Panc1 (cell line): ENCODE measurements around the gene SLC7A9.

ENCODE experiments used
- CTCF ChIP-seq: fragments of 450-650 bp; IDR thresholded peaks from 2 replicates; pipeline ENCODE4 v1.5.1; 2017; ENCODE audit warnings: mild to moderate bottlenecking
- POLR2AphosphoS5 ChIP-seq: IDR thresholded peaks from 2 replicates; pipeline ENCODE4 v1.6.1; 2012; ENCODE audit warnings: mild to moderate bottlenecking, low read depth, low read length, moderate library complexity
- REST ChIP-seq, 2 experiments: IDR thresholded peaks; 2 replicates each; pipeline ENCODE4 v1.6.1; 2011 to 2012; ENCODE audit warnings: low read depth in 2 of 2, control low read depth in 1 of 2, low read length in 1 of 2, mild to moderate bottlenecking in 1 of 2, moderate library complexity in 1 of 2; ENCODE audit not compliant: insufficient read depth in 1 of 2
- SIN3A ChIP-seq: IDR thresholded peaks from 2 replicates; pipeline ENCODE4 v1.6.1; 2012; ENCODE audit warnings: low read depth, mild to moderate bottlenecking, low read length, moderate library complexity, borderline replicate concordance; ENCODE audit not compliant: insufficient read depth
- TCF7L2 ChIP-seq: IDR thresholded peaks from 2 replicates; pipeline ENCODE4 v1.6.1; 2011; ENCODE audit warnings: mild to moderate bottlenecking, low read depth, low read length, inconsistent platforms

GRCh38 chr19:32828643-32829344, 40.8 kb downstream of the SLC7A9 start:
- TF ChIP-seq CTCF (no peak), REST (IDR thresholded peaks at IDR 0.05; ENCODE audit: insufficient read depth in 1 of 2, low read depth in 2 of 2, low read length in 1 of 2) (no peak), POLR2AphosphoS5 (no peak), TCF7L2 (no peak), SIN3A (no peak)
